ENCODE results near the gene CDKN1A. TPM values are rescaled to one million over a fixed set of nuclear protein-coding genes. Genes with fewer than 3 reads are reported as not detected.

CDKN1A gene
- total and polyA plus RNA-seq, 10 of the 15 experiments (the other 5 are each of a cell fraction or from before 2014, with no cell fraction given): 25.2 to 637 (median 216) TPM

DNA sequence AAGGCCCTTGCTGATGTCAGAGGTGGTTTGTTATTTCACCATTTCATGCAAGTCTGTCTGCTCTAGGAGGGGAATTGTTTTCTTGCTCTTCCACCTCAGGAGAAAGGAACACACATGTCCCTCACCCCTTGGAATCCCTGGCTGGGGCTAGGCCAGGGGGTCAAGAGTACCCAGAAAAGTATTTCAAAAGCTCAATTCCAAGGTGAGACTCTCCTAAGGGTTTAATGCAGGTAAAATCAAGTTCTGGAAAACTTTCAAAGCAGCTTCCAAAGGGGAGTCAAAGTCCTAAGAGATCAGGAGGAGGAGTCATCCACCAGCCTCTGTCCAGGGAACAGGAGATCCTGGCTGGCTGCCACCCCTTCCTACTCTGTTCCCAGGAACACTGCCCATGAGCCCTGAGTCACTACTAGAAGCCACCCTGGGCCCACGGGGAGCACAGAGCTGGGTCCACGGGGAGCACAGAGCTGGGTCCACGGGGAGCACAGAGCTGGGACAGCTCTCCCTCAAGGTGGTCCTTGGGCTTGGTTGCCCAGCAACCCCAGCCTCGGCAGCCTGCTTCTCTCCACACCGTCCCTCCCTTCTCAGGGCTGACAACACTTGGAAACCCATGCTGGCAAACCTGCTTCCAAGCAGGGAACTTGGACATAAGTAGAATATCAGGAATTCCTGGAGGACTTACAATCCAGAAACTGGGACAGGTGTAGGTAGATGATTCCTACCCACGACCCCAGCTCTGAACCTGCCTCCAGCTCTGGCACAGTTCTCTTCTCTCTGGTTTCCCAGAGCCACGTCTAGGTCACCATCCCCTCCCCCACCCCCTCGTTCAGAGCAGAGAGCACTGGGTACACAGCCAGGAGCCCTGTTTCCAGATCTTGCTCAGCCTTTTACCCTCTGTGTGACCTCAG lies 35.3 kb upstream of the CDKN1A start:
- Histone ChIP-seq H3K4me3 (no peak overlapping the region), H3K36me3 (ENCODE audit: control insufficient read depth in 2 of 2, insufficient read depth in 2 of 2, low read length in 1 of 2) (no peaks in the 10 kb centered on the region), H3K9me3 (replicated peaks; ENCODE audit: control insufficient read depth, insufficient read depth, low read length) (no peaks in the 10 kb centered on the region), H3K79me2 (ENCODE audit: control insufficient read depth, insufficient read depth, low read length) (no peaks in the 10 kb centered on the region), H3K9ac (ENCODE audit: control insufficient read depth, insufficient read depth, low read length) (no peak overlapping the region), H3K27me3 (replicated peaks in 1 of 2; ENCODE audit: control insufficient read depth in 2 of 2, insufficient read depth in 2 of 2, low read length in 1 of 2) (no peaks in the 10 kb centered on the region), H3K4me1 (ENCODE audit: control insufficient read depth, insufficient read depth, low read length) (peaks cover 12% of the 10 kb centered on the region), H3K4me2 (ENCODE audit: control insufficient read depth, insufficient read depth) (no peak overlapping the region), H4K20me1 (ENCODE audit: control insufficient read depth, insufficient read depth) (no peaks in the 10 kb centered on the region), H3K27ac (ENCODE audit: control insufficient read depth, insufficient read depth) (no peak overlapping the region), H2AFZ (ENCODE audit: control insufficient read depth, low read depth, low read length) (no peak overlapping the region)
- 45% methylated on average over 8 of the region's 8 CpGs for WGBS (ENCODE audit: insufficient coverage, insufficient replicate concordance, low lambda C conversion rate, missing lambda C conversion rate)
- intact Hi-C loops (cut with micrococcal nuclease; ENCODE audit: unreplicated experiment) (no loop called here), in situ Hi-C loops (cut with MboI) (no loop called here)
- no peak for FAIRE-seq
- no TSS peak for BruUV-seq (replicated peaks)
- ChIA-PET CTCF (interaction anchor here (1.3 to 2.9 kb wide), 7 partner anchors 12 to 25 kb away, joined by 3 to 9 read pairs (median 3); no protein-coding TSS in a partner anchor), SMC1A (ENCODE audit: uncharacterized antibody, unreplicated experiment) (interaction anchor here (0.7 to 16.7 kb wide), 11 partner anchors 8 to 999 kb away, joined by 3 to 240 read pairs (median 5); partner anchors contain the start of gene CDKN1A), POLR2A (interaction anchor here (1.1 to 2.2 kb wide), 7 partner anchors 8 to 33 kb away, joined by 3 to 6 read pairs (median 3); no protein-coding TSS in a partner anchor), RAD21 (ENCODE audit: unreplicated experiment) (interaction anchor here (0.9 to 2.7 kb wide), 5 partner anchors 8 to 39 kb away, joined by 3 to 10 read pairs (median 4); no protein-coding TSS in a partner anchor)
- DNase-seq (ENCODE audit: low read depth, low spot score): no peak
- no peak for ATAC-seq
- TF ChIP-seq, protein P1, sequence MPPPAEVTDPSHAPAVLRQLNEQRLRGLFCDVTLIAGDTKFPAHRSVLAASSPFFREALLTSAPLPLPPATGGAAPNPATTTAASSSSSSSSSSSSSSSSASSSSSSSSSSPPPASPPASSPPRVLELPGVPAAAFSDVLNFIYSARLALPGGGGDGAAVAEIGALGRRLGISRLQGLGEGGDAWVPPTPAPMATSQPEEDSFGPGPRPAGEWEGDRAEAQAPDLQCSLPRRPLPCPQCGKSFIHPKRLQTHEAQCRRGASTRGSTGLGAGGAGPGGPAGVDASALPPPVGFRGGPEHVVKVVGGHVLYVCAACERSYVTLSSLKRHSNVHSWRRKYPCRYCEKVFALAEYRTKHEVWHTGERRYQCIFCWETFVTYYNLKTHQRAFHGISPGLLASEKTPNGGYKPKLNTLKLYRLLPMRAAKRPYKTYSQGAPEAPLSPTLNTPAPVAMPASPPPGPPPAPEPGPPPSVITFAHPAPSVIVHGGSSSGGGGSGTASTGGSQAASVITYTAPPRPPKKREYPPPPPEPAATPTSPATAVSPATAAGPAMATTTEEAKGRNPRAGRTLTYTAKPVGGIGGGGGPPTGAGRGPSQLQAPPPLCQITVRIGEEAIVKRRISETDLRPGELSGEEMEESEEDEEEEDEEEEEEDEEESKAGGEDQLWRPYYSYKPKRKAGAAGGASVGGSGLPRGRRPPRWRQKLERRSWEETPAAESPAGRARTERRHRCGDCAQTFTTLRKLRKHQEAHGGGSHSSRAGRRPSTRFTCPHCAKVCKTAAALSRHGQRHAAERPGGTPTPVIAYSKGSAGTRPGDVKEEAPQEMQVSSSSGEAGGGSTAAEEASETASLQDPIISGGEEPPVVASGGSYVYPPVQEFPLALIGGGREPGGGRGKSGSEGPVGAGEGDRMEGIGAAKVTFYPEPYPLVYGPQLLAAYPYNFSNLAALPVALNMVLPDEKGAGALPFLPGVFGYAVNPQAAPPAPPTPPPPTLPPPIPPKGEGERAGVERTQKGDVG (CRISPR knock-in tag; IDR thresholded peaks at IDR 0.05): no peak
- TF ChIP-seq ATF7 (IDR thresholded peaks at IDR 0.05; ENCODE audit: low read depth): no peak
- TF ChIP-seq NFYA (IDR thresholded peaks at IDR 0.05; ENCODE audit: borderline replicate concordance, low read depth, low read length): no peak
- TF ChIP-seq FOXK2 (IDR thresholded peaks at IDR 0.05): no peak
- no peak for TF ChIP-seq STAT1 (conservative IDR thresholded peaks at IDR 0.05)
- TF ChIP-seq JUNB (IDR thresholded peaks at IDR 0.05): no peak
- TF ChIP-seq KLF5 (IDR thresholded peaks at IDR 0.05; ENCODE audit: partially characterized antibody): no peak
- no peak for TF ChIP-seq RBBP5 (conservative IDR thresholded peaks at IDR 0.05)
